Measurements from ENCODE around the gene SEC22A. TPM values are rescaled to one million over a fixed set of nuclear protein-coding genes. Genes with fewer than 3 reads are reported as not detected.

Gene SEC22A
- total RNA-seq, 2 experiments from 2014 or later, result 13.8 to 15.8 TPM

GRCh38 chr3:123159926-123160635 is 41.7 kb upstream of the SEC22A start:
- CTCF ChIA-PET, result no interaction called here
- no peak for DNase-seq
- peak overlapping the region; percentile 51 for H3K27ac Mint-ChIP-seq
- POLR2A ChIA-PET, result no interaction called here
- H3K27me3 Mint-ChIP-seq, result no peaks in the 10 kb centered on the region
- peaks cover 3% of the 10 kb centered on the region for H3K9me3 Mint-ChIP-seq
- H3K4me1 Mint-ChIP-seq, result no peaks in the 10 kb centered on the region
- peaks cover 15% of the 10 kb centered on the region for H3K36me3 Mint-ChIP-seq (ENCODE audit: low read depth)
- no peak overlapping the region for H3K4me3 Mint-ChIP-seq

DNA sequence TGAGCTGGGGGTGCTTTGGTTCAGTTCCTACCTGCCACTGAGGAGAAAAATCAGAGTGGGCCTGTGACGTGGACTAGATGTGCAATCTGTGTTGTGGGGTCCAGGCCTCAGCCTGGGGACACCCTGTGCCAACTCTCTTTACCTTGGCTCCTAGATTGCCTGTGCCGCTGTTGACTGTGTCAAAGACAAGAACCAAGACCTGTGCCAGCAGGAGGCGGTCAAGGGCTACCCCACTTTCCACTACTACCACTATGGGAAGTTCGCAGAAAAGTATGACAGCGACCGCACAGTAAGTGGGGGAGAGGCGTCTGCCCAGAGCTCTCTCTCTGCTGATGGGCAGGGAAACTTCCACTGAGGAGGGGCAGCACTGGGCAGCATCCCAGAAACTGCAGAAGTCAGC is 40.6 kb upstream of the SEC22A start:
- Mint-ChIP-seq H3K27me3 (no peaks in the 10 kb centered on the region), H3K4me3 (no peak overlapping the region), H3K4me1 (no peaks in the 10 kb centered on the region), H3K9me3 (peaks cover 5% of the 10 kb centered on the region), H3K36me3 (ENCODE audit: low read depth) (peaks cover 19% of the 10 kb centered on the region), H3K27ac (no peak overlapping the region)
- ChIA-PET CTCF (no interaction called here), POLR2A (no interaction called here)
- DNase-seq, result no peak

DNA sequence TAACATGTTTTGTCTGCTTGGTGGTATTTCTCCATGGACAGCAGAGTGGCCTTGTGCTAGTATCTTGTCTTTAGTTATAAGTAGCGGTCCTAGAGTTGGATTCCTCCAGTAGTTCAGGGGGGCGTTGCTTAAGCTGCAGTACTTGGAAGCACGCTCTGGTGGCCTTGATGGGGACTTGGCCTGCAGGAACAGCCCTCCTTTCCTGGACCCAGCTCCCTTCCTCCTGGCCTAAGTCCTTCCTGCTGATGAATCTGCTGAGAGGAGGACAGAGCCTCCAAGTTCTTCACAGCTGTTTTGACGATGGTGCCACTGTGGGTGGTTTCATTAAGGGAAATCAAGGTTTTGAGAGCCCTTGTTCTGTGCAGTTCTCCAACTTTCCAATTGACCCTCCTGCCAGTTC is 38.6 kb upstream of the SEC22A start:
- CTCF ChIA-PET, result interaction anchor here (0.6 to 1.3 kb wide), 2 partner anchors 30 to 220 kb away, joined by 3 read pairs; no protein-coding TSS in a partner anchor
- Mint-ChIP-seq H3K36me3 (ENCODE audit: low read depth) (peaks cover 24% of the 10 kb centered on the region), H3K27ac (no peak overlapping the region), H3K9me3 (peaks cover 5% of the 10 kb centered on the region), H3K4me3 (no peak overlapping the region), H3K27me3 (no peaks in the 10 kb centered on the region), H3K4me1 (no peaks in the 10 kb centered on the region)
- DNase-seq, result no peak
- POLR2A ChIA-PET, result interaction anchor here (0.6 kb wide), 1 partner anchor 18 kb away, joined by 5 read pairs; no protein-coding TSS in a partner anchor

- H3K27ac Mint-ChIP-seq, result no peak overlapping the region
- H3K4me3 Mint-ChIP-seq, result no peak overlapping the region
- H3K4me1 Mint-ChIP-seq, result no peaks in the 10 kb centered on the region
- peaks cover 24% of the 10 kb centered on the region for H3K36me3 Mint-ChIP-seq (ENCODE audit: low read depth)
- ChIA-PET POLR2A (no interaction called here), CTCF (interaction anchor here (1.0 kb wide), 1 partner anchor 12 kb away, joined by 3 read pairs; no protein-coding TSS in a partner anchor)
- no peaks in the 10 kb centered on the region for H3K27me3 Mint-ChIP-seq
- H3K9me3 Mint-ChIP-seq, result peaks cover 5% of the 10 kb centered on the region
- DNase-seq, result no peak
Measured at GRCh38 chr3:123165163-123165562, 36.6 kb upstream of the SEC22A start.

DNA sequence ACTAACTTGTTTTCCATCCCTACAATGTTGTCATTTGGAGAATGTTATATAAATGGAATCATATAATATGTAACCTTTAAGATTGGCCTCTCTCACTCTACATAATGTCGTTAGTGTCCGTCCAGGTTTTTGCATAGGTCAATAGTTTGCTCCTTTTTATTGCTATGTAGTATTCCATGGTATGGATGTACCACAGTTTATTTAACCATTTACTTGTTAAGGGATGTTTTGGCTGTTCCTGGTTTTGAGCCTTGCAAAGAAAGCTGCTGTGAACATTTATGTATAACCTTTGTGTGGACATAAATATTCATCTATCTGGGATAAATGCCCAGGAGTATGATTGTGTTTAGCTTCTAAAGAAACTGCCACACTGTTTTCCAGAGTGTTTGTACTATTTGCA is 34.1 kb upstream of the SEC22A start:
- H3K4me1 Mint-ChIP-seq, result no peaks in the 10 kb centered on the region
- ChIA-PET CTCF (no interaction called here), POLR2A (no interaction called here)
- no peaks in the 10 kb centered on the region for H3K27me3 Mint-ChIP-seq
- no peak overlapping the region for H3K4me3 Mint-ChIP-seq
- no peak overlapping the region for H3K27ac Mint-ChIP-seq
- DNase-seq, result no peak
- H3K36me3 Mint-ChIP-seq (ENCODE audit: low read depth), result peaks cover 21% of the 10 kb centered on the region
- H3K9me3 Mint-ChIP-seq, result peaks cover 5% of the 10 kb centered on the region

DNA sequence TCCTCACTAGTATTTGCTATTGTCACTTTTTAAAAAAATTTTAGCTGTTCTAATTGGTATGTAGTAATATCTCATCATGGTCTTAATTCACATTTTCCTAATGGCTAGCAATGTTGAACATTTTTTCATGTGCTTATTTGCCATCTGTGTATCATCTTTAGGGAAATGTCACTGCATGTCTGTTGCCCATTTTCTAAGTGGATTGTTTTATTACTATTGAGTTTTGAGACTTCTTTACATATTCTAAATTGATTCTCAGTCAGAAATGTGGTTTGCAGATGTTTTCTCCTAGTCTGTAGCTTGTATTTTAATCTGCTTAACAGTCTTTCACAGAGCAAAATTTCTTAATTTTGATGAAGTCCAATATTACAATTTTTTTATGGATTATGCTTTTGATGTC is 33.6 kb upstream of the SEC22A start:
- H3K9me3 Mint-ChIP-seq, result peaks cover 5% of the 10 kb centered on the region
- peaks cover 21% of the 10 kb centered on the region for H3K36me3 Mint-ChIP-seq (ENCODE audit: low read depth)
- no peak overlapping the region for H3K4me3 Mint-ChIP-seq
- CTCF ChIA-PET, result no interaction called here
- no peaks in the 10 kb centered on the region for H3K4me1 Mint-ChIP-seq
- H3K27me3 Mint-ChIP-seq, result no peaks in the 10 kb centered on the region
- POLR2A ChIA-PET, result no interaction called here
- no peak for DNase-seq
- no peak overlapping the region for H3K27ac Mint-ChIP-seq

DNA sequence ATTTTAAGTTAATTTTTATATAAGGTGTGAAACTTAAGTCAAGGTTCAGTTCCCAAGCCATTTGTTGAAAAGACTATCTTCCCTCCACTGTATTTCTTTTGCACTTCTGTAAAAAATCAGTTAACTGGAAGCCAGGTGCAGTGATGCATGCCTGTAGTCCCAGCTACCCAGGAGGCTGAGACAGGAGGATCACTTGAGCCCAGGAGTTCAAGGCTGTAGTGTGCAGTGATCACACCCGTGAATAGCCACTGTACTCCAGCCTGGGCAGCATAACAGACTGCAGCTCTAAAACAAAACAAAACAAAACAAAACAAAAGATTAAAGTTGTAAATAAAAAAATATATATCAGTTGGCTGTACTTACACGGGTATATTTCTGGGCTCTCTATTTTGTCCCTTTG is 33.1 kb upstream of the SEC22A start:
- Mint-ChIP-seq H3K27me3 (no peaks in the 10 kb centered on the region), H3K9me3 (peaks cover 5% of the 10 kb centered on the region), H3K27ac (no peak overlapping the region), H3K36me3 (ENCODE audit: low read depth) (peaks cover 21% of the 10 kb centered on the region), H3K4me3 (no peak overlapping the region), H3K4me1 (no peaks in the 10 kb centered on the region)
- DNase-seq, result no peak
- POLR2A ChIA-PET, result no interaction called here
- CTCF ChIA-PET, result no interaction called here

DNA sequence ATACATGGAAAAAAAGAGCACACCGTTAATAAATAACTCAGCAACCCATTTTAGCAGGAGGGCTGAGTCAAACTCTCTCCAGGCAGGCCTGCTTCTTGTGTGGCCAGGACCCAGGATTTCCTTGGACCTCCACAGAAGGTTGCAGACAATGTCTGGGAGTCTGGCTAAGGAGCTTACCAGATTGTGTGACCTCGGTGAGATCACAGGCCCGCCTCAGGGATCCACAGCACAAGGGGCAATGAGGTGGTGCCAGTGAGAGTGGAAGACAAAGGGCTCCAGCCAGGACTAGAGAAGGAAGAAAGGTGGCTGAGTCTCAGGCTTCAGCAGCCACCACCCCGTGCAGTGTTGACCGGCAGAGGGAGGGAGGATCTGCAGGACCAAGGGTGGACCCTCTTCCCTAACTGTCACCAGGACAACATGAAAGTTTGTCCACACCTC is 32.2 kb upstream of the SEC22A start:
- H3K4me3 Mint-ChIP-seq, result no peak overlapping the region
- ChIA-PET POLR2A (no interaction called here), CTCF (no interaction called here)
- H3K36me3 Mint-ChIP-seq (ENCODE audit: low read depth), result peaks cover 15% of the 10 kb centered on the region
- DNase-seq, result no peak
- H3K9me3 Mint-ChIP-seq, result peaks cover 5% of the 10 kb centered on the region
- no peaks in the 10 kb centered on the region for H3K27me3 Mint-ChIP-seq
- H3K27ac Mint-ChIP-seq, result no peak overlapping the region
- no peaks in the 10 kb centered on the region for H3K4me1 Mint-ChIP-seq

- Mint-ChIP-seq H3K27ac (no peak overlapping the region), H3K4me1 (no peaks in the 10 kb centered on the region), H3K4me3 (no peak overlapping the region), H3K9me3 (peaks cover 4% of the 10 kb centered on the region), H3K27me3 (no peaks in the 10 kb centered on the region), H3K36me3 (ENCODE audit: low read depth) (peaks cover 10% of the 10 kb centered on the region)
- ChIA-PET POLR2A (no interaction called here), CTCF (no interaction called here)
- DNase-seq, result no peak
Measured at GRCh38 chr3:123169930-123170329, 31.8 kb upstream of the SEC22A start.

DNA sequence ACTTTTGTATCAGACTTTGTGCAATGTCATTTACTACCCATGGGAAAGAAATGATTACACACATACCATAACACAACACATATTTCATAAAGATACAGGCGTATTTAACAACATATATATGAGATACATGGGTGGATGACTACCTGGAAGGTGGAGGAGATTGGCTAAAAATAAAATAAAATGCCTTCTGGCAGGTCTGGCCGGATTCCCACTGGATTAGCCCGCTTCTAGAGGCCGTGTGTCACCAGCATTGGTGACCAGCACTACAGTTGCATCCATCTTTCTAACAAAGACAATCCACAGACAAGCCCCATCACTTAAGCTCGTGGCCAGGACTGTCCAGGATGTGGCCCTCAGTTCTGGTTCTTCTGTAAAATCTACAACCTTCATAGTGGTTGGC is 21.0 kb upstream of the SEC22A start:
- Mint-ChIP-seq H3K4me3 (no peak overlapping the region), H3K27me3 (no peaks in the 10 kb centered on the region), H3K4me1 (no peaks in the 10 kb centered on the region), H3K9me3 (no peaks in the 10 kb centered on the region), H3K36me3 (ENCODE audit: low read depth) (no peaks in the 10 kb centered on the region), H3K27ac (no peak overlapping the region)
- POLR2A ChIA-PET, result interaction anchor here (0.6 kb wide), 1 partner anchor 18 kb away, joined by 5 read pairs; no protein-coding TSS in a partner anchor
- DNase-seq, result no peak
- CTCF ChIA-PET, result no interaction called here

DNA sequence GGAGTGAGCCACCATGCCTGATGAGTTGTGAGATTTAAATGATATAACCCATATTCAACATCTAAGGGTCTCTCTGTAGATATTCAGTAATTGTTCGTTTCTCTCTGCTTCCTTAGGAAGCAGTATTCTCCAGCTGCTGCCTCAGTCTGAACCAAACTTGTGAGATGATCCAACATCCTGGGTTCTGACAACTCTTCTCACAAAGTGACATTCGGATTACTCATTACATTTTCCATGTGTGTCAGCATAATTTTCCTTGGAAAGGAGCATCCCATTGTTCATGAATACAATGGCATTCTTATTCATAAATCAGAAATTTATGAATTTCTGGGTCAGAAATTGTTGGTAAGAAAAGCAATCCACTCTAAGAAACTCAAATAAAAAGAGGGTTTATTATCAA is 15.0 kb upstream of the SEC22A start:
- no peaks in the 10 kb centered on the region for H3K4me1 Mint-ChIP-seq
- DNase-seq, result no peak

GRCh38 chr3:123188058-123188457 is 13.7 kb upstream of the SEC22A start:
- no peak overlapping the region for H3K27ac Mint-ChIP-seq
- ChIA-PET CTCF (interaction anchor here (0.6 kb wide), 1 partner anchor 165 kb away, joined by 3 read pairs; no protein-coding TSS in a partner anchor), POLR2A (no interaction called here)
- no peak for DNase-seq
- no peaks in the 10 kb centered on the region for H3K27me3 Mint-ChIP-seq
- H3K9me3 Mint-ChIP-seq, result no peaks in the 10 kb centered on the region
- no peaks in the 10 kb centered on the region for H3K36me3 Mint-ChIP-seq (ENCODE audit: low read depth)
- no peak overlapping the region for H3K4me3 Mint-ChIP-seq
- H3K4me1 Mint-ChIP-seq, result no peaks in the 10 kb centered on the region

More for the DNA sequence above, 15.0 kb upstream of the SEC22A start:
- Mint-ChIP-seq H3K27me3 (no peaks in the 10 kb centered on the region), H3K27ac (no peak overlapping the region), H3K4me3 (no peak overlapping the region), H3K36me3 (ENCODE audit: low read depth) (no peaks in the 10 kb centered on the region), H3K9me3 (no peaks in the 10 kb centered on the region)
- ChIA-PET CTCF (no interaction called here), POLR2A (no interaction called here)

DNA sequence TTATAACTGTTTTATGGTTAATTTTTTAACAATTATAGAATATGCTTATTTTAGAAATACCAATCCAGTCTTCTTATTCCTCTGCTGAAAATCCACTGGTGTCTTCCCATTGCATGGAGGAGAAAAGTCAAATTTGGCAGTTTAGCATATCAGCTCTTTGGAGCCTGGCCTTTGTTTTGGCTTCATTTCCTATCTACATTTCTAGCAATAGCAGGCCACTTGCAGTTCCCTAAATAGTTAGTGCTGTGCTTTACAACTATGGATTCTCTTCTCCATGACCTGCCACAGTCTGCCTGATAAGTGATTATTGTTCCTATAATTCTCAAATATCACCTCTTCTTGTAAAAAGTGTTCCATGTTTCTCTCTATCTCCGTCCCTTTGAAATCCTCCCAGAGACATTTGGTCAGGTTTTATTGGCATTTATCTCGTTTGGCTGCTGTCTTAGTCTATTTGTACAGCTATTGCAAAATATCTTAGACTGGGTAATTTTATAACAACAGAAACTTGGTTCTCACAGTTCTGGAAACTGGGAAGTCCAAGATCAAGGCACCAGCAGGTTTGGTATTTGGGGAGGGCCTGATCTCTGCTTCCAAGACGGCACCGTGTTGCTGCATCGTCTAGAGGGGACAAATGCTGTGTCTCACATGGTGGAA is 8.2 kb upstream of the SEC22A start:
- ChIA-PET CTCF (interaction anchor here (1.1 kb wide), 1 partner anchor 9 kb away, joined by 3 read pairs; the partner anchor contains the start of gene SEC22A), POLR2A (no interaction called here)
- Mint-ChIP-seq H3K4me1 (no peaks in the 10 kb centered on the region), H3K27me3 (peaks cover 2% of the 10 kb centered on the region), H3K27ac (no peak overlapping the region), H3K9me3 (no peaks in the 10 kb centered on the region), H3K4me3 (no peak overlapping the region), H3K36me3 (ENCODE audit: low read depth) (peaks cover 3% of the 10 kb centered on the region)
- DNase-seq, result no peak
